ENCODE measurements around the gene RGS7. TPM values are rescaled to one million over a fixed set of nuclear protein-coding genes. Genes with fewer than 3 reads are reported as not detected.

The RGS7 gene
- total RNA-seq, 1 donor from 2014 or later: not detected

DNA sequence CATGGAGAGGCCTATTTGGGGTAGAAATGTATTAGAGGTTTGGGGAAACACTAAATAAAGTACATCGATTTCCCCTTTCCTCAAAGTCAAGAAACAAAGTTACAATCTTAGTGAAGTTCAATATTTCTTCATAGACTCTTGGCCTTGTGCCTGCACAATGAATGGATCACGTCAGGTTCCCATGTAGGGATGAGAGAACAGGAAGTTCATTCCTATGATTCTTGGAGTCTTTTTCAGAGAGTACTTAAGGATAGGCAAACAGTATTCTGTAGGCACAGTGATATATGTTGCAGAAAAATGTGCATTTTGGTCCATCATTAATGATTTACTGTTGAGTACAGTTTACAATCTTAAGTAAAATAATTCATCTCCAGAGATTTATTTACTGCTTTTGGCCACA lies 275.5 kb downstream of the RGS7 start:
- no peak for DNase-seq (ENCODE audit: low read depth)

DNA sequence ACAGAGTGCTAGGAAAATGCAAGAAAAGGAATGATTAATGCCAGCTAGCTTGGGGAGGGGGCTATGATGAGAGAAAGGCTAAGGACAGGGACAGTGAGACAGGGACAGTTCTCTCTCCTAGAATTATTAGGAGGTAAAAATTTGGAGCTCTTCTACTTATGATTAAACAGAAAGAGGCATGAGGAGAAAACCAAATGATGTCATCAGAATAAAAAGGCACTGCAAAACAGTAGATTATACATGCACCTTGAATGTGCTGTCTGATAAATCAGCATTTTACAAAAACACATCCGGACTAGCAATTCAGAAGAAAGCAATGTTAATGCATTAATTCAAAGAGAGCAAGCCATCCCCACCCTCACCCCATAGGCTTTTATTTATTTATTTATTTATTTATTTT lies 277.5 kb downstream of the RGS7 start:
- DNase-seq (ENCODE audit: low read depth): no peak

GRCh38 chr1:241079047-241079446 lies 278.0 kb downstream of the RGS7 start:
- no peak for DNase-seq (ENCODE audit: low read depth)

- no peak for DNase-seq (ENCODE audit: low read depth)
These were observed 279.4 kb downstream of the RGS7 start for GRCh38 chr1:241077386-241078147.

DNA sequence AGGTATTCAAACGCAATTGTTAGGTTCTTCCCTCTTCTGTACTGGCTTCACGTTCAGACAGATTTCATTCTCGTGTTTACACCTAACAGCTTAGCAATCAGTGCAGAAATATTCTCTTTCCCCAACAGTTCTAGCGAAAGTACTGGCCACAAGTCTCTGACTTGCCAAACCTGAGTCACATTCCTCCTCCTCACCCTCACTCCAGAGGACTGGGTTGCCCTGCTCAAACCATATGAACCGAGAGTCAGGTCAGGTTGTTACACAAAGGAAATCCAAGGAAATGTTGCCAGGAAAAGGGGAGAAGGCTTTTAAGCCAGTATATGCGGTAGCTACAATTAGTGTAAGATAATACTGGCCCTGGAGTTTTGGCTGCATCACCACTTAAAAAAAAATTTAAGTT lies 282.5 kb downstream of the RGS7 start:
- DNase-seq (ENCODE audit: low read depth): no peak

- DNase-seq (ENCODE audit: low read depth): no peak
These were observed 288.6 kb downstream of the RGS7 start for GRCh38 chr1:241068359-241068758.

GRCh38 chr1:241063276-241063675 lies 293.7 kb downstream of the RGS7 start:
- no peak for DNase-seq (ENCODE audit: low read depth)

- DNase-seq (ENCODE audit: low read depth): no peak
These were observed 295.9 kb downstream of the RGS7 start for GRCh38 chr1:241061062-241061461.

DNA sequence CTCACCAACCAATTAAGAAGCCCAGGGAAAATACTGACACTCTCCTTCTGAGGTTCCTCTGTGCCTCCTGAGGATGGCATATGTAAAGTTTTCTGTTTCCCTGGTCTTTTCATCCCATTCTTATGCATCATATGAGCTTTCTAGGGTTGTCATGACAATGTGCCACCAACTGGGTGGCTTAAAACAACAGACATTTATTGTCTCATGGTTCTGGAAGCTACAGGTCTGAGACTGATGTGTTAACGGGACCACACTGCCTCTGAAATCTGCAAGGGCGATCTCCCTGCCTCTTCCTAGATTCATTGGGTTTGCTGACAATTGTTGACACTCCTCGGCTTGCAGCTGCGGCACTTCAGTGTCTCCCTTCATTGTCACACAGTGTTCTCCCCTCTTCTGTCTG lies 308.4 kb downstream of the RGS7 start:
- no peak for DNase-seq (ENCODE audit: low read depth)

GRCh38 chr1:241045659-241046058 lies 311.3 kb downstream of the RGS7 start:
- DNase-seq (ENCODE audit: low read depth): no peak

GRCh38 chr1:241034203-241034936 lies 322.6 kb downstream of the RGS7 start:
- DNase-seq (ENCODE audit: low read depth): no peak

GRCh38 chr1:241024834-241025233 lies 332.2 kb downstream of the RGS7 start:
- DNase-seq (ENCODE audit: low read depth): no peak

DNA sequence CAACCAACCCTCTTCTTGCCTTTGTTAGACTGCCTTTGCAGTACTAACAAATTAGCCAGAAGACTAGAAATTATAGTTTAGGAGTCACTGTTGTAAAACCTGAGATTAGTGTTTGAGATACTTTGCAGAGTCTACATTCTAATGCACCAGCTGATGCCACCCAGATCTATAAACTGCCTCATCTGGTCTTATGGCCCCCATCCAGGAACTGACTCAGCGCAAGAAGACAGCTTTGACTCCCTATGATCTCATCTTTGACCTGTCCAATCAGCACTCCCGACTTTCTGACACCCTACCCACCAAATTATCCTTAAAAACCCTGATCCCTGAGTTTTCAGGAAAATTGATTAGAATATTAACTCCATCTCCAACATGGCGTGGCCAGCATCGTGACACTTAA lies 334.6 kb downstream of the RGS7 start:
- no peak for DNase-seq (ENCODE audit: low read depth)

DNA sequence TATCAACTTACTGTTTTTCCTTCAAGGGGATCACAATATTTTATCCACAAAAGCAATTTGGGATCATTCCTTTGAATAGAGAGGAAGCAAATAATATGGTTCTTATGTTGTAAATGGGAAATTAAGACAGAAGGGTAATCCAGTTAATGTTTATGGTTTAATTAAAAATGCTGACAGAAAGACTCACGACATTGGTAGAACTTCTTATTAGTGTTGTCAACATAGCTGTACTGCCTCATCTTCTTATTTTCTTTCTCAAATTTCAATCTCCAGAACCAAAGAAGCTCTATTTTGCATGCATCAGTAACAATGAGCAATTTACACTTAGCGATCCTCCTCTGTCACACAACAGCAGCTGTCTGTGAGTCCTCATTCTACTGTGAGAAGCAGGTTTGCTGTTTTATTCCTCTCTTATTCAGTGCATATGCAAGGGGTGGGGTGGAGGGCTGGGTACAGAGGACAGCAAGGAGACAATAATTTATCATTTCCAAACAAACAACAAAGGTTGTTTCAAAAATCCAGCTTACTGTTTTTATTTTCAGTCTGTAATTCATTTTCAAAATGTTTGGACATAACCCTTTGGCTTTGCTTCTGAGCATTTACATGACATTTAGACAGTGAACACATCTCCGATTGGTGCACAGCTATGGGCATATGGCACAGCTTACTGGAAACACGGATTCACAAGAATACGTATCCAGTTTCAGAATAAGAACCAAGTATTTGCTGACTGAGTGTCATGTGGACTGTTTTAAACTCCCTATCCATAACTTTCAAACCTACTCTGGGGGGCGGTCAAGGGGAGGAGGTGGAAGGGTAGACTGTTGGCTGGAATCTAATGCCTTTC lies 335.9 kb downstream of the RGS7 start:
- DNase-seq (ENCODE audit: low read depth): no peak

GRCh38 chr1:241012708-241013340 lies 344.2 kb downstream of the RGS7 start:
- DNase-seq (ENCODE audit: low read depth): no peak

DNA sequence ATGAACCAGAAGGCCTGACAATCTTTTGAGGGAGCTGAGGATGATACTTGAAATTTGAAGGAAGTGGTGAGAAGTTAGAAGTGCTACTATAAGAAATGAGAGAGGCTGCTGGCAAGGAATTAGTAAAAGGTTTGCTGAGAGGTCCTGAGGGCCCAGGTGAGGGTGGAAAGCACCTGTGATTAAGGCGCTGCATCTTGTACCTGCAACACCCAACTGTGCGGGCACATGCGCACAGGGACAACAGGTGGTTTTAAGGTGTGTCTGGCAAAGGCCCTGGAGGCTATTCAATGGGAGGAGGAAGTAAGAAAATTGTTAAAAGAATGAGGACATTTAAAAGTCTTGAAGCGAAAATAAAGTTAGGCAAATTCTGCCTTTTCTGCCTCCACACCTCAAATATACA lies 349.3 kb downstream of the RGS7 start:
- no peak for DNase-seq (ENCODE audit: low read depth)

- DNase-seq (ENCODE audit: low read depth): no peak
These were observed 357.2 kb downstream of the RGS7 start for GRCh38 chr1:240999826-241000225.

- DNase-seq (ENCODE audit: low read depth): no peak
These were observed 358.5 kb downstream of the RGS7 start for GRCh38 chr1:240998441-240999015.

GRCh38 chr1:240998024-240998423 lies 359.0 kb downstream of the RGS7 start:
- no peak for DNase-seq (ENCODE audit: low read depth)

DNA sequence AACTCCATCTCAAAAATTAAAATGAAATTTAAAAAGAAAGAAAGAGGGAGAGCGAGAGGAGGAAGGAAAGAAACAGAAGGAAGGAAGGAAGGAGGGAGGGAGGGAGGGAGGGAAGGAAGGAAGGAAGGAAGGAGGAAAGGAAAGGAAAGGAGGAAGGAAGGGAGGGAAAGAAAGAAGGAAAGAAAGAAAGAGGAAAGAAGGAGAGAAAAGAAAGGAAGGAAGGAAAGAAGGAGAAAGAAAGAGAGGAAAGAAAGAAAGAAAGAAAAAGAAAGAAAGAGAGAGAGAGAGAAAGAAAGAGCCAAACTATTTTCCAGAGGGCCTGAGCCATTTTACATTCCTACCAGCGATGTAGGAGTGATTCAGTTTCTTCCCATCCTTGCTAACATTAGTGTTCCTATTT lies 364.0 kb downstream of the RGS7 start:
- DNase-seq (ENCODE audit: low read depth): no peak

DNA sequence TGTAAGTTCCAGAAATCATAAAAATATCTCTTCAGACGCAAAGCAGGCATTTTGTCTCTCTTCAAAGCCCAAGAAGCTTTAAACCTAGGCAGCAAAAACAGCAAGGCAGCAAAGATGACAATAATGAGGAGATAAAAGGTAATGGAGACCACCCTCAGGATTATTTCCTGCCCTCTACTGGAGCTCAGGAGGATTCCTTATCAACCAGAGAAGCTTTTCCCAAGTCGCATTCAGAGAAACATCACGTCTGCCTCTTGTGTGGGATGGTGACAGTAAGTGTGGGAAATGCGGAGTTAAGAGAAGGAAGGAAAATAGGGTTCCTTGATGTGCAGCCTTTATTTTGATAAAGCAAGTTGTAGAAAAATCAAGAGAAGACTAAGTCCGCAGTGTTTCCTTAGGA lies 365.8 kb downstream of the RGS7 start:
- no peak for DNase-seq (ENCODE audit: low read depth)

GRCh38 chr1:240987928-240988327 lies 369.1 kb downstream of the RGS7 start:
- DNase-seq (ENCODE audit: low read depth): no peak

All from renal cortical epithelial cell (primary cell).